ENCODE data around the gene PID1. TPM values are rescaled to one million over a fixed set of nuclear protein-coding genes. Genes with fewer than 3 reads are reported as not detected.

PID1 gene
- total and polyA plus RNA-seq, 12 donors, result 4.5 to 81.9 (median 47.0) TPM

DNA sequence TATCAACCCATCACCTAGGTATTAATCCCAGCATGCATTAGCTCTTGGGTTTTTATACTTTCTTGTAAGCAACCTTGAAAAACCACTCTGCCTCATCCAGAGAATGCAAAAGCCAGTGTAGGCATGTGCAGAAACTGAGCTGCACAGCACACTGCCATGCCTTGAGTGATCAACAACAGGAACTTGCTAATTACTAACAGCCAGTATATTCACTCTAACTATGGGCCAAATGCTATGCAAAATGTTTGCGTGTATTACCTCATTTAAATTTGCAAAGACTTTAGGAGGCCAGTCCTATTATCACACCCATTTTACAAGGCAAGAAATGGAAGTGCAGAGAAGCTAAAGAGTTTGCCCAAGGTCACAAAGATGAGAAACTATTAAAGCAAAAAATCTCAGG, 169.8 kb downstream of the PID1 start:
- no peaks in the 10 kb centered on the region for H3K27me3 ChIP-seq
- no peak overlapping the region for H3K27ac ChIP-seq
- no peak for DNase-seq
- WGBS, 4 donors, result 72 to 88% (median 75%) methylated on average over 1 of the region's 1 CpG
- H3K4me3 ChIP-seq, result no peak overlapping the region
- no peaks in the 10 kb centered on the region for H3K36me3 ChIP-seq (replicated peaks in 1 of 2)
- no peaks in the 10 kb centered on the region for H3K9me3 ChIP-seq (replicated peaks in 1 of 3)
- TF ChIP-seq, protein P1, sequence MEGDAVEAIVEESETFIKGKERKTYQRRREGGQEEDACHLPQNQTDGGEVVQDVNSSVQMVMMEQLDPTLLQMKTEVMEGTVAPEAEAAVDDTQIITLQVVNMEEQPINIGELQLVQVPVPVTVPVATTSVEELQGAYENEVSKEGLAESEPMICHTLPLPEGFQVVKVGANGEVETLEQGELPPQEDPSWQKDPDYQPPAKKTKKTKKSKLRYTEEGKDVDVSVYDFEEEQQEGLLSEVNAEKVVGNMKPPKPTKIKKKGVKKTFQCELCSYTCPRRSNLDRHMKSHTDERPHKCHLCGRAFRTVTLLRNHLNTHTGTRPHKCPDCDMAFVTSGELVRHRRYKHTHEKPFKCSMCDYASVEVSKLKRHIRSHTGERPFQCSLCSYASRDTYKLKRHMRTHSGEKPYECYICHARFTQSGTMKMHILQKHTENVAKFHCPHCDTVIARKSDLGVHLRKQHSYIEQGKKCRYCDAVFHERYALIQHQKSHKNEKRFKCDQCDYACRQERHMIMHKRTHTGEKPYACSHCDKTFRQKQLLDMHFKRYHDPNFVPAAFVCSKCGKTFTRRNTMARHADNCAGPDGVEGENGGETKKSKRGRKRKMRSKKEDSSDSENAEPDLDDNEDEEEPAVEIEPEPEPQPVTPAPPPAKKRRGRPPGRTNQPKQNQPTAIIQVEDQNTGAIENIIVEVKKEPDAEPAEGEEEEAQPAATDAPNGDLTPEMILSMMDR (IDR thresholded peaks at IDR 0.05), result no peak
- no peak for TF ChIP-seq POLR2A (IDR thresholded peaks at IDR 0.05)
- H3K4me1 ChIP-seq (replicated peaks in 1 of 2), result peaks cover 0 to 28% of the 10 kb centered on the region in 2 donors
- intact Hi-C loops (cut with DNase I), result no loop called here

DNA sequence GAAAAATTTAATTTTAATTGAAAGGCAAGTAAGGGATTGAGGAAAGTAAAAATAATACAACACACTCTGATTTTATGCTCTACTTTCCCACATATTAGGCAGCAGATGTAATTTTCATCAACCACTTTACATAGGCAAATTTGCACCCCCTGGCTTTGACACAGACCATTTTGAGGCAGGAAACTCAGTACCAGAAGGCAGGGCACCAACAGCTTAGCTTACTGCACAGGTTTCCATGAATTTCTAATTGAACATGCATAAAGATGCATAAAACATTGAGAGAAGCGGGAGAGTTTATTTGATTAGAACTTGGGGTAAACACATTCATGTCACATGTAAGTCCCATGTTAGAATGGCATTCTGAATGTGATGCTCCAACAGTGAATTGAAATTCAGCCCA, 171.9 kb downstream of the PID1 start:
- 93 to 100% (median 97%) methylated on average over 1 of the region's 1 CpG for WGBS, 4 donors
- no peak for DNase-seq

DNA sequence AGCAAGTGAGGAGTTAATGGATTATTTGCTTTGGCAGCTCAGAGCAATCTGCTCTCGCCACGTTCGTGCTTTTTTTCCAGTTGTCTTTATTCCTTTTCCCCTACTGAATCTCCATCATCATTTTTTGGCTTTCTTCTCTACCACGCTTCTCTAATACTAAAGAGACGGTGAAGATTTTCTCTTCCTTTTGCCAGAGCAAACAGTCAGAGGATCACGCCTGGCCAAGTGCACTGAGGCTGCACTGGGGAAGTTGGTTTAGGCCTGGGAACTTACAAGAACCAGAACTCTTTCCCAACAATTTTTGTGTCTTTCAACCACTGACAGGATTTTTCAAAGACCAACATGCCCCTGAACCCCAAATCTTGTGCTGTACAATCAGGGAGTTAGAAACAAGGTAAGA, 172.3 kb downstream of the PID1 start:
- H3K4me1 ChIP-seq (replicated peaks in 1 of 2), result peaks cover 0 to 13% of the 10 kb centered on the region in 2 donors
- H3K4me3 ChIP-seq, result no peak overlapping the region
- H3K36me3 ChIP-seq (replicated peaks in 1 of 2), result no peaks in the 10 kb centered on the region
- 67 to 73% (median 72%) methylated on average over 6 of the region's 6 CpGs for WGBS, 4 donors
- intact Hi-C loops (cut with DNase I), result no loop called here
- DNase-seq, result no peak
- no peak overlapping the region for H3K27ac ChIP-seq
- TF ChIP-seq, protein P1 (IDR thresholded peaks at IDR 0.05), result no peak
- TF ChIP-seq POLR2A (IDR thresholded peaks at IDR 0.05), result no peak
- H3K9me3 ChIP-seq (replicated peaks in 1 of 3), result no peaks in the 10 kb centered on the region
- H3K27me3 ChIP-seq, result no peaks in the 10 kb centered on the region

More for the DNA sequence above, 171.9 kb downstream of the PID1 start:
- Histone ChIP-seq H3K9me3 (replicated peaks in 1 of 3) (no peaks in the 10 kb centered on the region), H3K27ac (no peak overlapping the region), H3K4me3 (no peak overlapping the region), H3K27me3 (no peaks in the 10 kb centered on the region), H3K36me3 (replicated peaks in 1 of 2) (no peaks in the 10 kb centered on the region), H3K4me1 (replicated peaks in 1 of 2) (peaks cover 0 to 16% of the 10 kb centered on the region in 2 donors)
- TF ChIP-seq, protein P1 (IDR thresholded peaks at IDR 0.05), result no peak
- TF ChIP-seq POLR2A (IDR thresholded peaks at IDR 0.05), result no peak
- intact Hi-C loops (cut with DNase I), result no loop called here

DNA sequence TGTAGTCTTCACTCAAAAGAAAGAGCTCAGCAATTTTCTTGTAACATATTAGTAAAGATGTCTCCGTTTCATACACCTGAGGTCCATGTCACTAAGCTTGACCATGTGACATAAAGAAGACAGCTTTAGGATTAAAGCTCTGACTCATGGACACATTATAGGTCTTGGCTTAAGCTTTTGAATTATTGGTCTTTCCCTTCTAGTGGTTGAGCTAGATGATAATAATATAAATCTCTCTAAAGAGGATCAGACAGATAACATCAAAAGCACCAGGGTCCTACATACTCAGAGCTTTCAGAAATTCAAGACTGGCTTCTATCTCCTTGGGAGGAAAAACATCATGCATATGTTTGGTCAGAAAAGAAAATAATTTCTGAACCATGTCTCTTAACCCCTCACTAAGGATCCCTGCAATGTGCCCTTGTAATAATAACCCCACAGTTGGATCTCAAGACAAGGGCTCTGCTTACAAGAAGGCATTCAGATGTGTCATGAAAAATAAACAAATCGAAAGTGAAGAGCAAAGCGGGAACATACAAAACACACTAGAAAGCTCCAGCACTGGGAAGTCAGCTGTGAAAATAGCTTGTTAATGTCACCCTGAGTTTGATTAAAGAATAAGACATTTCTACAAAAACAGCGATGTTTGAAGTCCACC, 174.5 kb downstream of the PID1 start:
- WGBS, 4 donors, result 62 to 77% (median 70%) methylated on average over 4 of the region's 4 CpGs
- no peaks in the 10 kb centered on the region for H3K27me3 ChIP-seq
- intact Hi-C loops (cut with DNase I), result no loop called here

More for the DNA sequence above, 174.5 kb downstream of the PID1 start:
- H3K4me3 ChIP-seq, result no peak overlapping the region
- no peak for DNase-seq
- H3K27ac ChIP-seq, result no peak overlapping the region
- TF ChIP-seq POLR2A (IDR thresholded peaks at IDR 0.05), result no peak
- TF ChIP-seq, protein P1 (IDR thresholded peaks at IDR 0.05), result no peak
- H3K9me3 ChIP-seq (replicated peaks in 1 of 3), result no peaks in the 10 kb centered on the region
- peaks cover 0 to 7% of the 10 kb centered on the region in 2 donors for H3K4me1 ChIP-seq (replicated peaks in 1 of 2)
- H3K36me3 ChIP-seq (replicated peaks in 1 of 2), result no peaks in the 10 kb centered on the region
